Panc1 (cell line): Measurements from ENCODE around the gene GRK2.
A peak's percentile ranks its signal among the peaks of the same experiment; 100 is the strongest.
"Not testable (repeated sequence)": the region's sequence is repeated elsewhere in the genome, so short reads cannot be mapped to it uniquely, and the experiment has no call there.

Source experiments
- POLR2AphosphoS5 ChIP-seq: IDR thresholded peaks from 2 replicates; pipeline ENCODE4 v1.6.1; 2012; ENCODE audit warnings: mild to moderate bottlenecking, low read depth, low read length, moderate library complexity
- SIN3A ChIP-seq: IDR thresholded peaks from 2 replicates; pipeline ENCODE4 v1.6.1; 2012; ENCODE audit warnings: low read depth, mild to moderate bottlenecking, low read length, moderate library complexity, borderline replicate concordance; ENCODE audit not compliant: insufficient read depth
- TCF7L2 ChIP-seq: IDR thresholded peaks from 2 replicates; pipeline ENCODE4 v1.6.1; 2011; ENCODE audit warnings: mild to moderate bottlenecking, low read depth, low read length, inconsistent platforms
- TF ChIP-seq, protein P1 (sequence below): fragments of 450-650 bp; IDR thresholded peaks from 2 replicates; pipeline ENCODE4 v1.5.1; 2017; ENCODE audit warnings: mild to moderate bottlenecking
- TF ChIP-seq, protein P2 (sequence below), 2 experiments: IDR thresholded peaks; 2 replicates each; pipeline ENCODE4 v1.6.1; 2011 to 2012; ENCODE audit warnings: low read depth in 2 of 2, control low read depth in 1 of 2, low read length in 1 of 2, mild to moderate bottlenecking in 1 of 2, moderate library complexity in 1 of 2; ENCODE audit not compliant: insufficient read depth in 1 of 2

DNA sequence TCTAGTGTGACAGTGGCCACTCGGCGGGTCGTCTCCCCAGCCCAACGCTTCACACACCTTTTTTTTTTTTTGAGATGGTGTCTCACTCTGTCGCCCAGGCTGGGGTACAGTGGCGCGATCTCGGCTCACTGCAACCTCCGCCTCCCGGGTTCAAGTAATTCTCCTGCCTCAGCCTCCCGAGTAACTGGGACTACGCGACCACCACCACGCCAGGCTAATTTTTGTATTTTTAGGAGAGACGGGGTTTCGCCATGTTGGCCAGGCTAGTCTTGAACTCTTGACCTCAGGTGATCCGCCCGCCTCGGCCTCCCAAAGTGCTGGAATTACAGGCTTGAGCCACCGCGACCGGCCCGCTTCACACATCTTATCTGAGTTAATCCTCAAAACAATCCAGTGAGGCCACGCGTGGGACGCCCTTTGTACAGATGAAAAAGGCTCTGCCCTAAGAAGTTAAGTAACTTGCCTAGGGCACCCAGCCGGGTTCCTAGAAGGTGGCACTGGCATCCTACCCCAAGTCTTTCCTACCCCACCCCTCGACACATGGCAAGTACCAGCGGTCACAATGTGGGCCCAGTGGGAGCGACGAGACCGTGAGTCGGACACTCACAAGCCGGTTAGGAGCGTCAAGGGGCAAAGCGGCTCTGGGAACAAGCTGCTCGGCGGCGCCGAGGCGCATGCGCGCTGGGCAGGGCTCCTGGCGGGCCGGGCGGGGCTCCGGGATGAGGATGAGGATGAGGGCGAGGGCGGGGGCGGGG lies 5.2 kb upstream of the GRK2 start:
- not testable (repeated sequence) for TF ChIP-seq TCF7L2, SIN3A
- TF ChIP-seq, protein P1, sequence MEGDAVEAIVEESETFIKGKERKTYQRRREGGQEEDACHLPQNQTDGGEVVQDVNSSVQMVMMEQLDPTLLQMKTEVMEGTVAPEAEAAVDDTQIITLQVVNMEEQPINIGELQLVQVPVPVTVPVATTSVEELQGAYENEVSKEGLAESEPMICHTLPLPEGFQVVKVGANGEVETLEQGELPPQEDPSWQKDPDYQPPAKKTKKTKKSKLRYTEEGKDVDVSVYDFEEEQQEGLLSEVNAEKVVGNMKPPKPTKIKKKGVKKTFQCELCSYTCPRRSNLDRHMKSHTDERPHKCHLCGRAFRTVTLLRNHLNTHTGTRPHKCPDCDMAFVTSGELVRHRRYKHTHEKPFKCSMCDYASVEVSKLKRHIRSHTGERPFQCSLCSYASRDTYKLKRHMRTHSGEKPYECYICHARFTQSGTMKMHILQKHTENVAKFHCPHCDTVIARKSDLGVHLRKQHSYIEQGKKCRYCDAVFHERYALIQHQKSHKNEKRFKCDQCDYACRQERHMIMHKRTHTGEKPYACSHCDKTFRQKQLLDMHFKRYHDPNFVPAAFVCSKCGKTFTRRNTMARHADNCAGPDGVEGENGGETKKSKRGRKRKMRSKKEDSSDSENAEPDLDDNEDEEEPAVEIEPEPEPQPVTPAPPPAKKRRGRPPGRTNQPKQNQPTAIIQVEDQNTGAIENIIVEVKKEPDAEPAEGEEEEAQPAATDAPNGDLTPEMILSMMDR: not testable (repeated sequence)
- 0 out of 2 replicates have a peak, but pooled peaks have one; percentile 6 for TF ChIP-seq POLR2AphosphoS5
- TF ChIP-seq, protein P2, sequence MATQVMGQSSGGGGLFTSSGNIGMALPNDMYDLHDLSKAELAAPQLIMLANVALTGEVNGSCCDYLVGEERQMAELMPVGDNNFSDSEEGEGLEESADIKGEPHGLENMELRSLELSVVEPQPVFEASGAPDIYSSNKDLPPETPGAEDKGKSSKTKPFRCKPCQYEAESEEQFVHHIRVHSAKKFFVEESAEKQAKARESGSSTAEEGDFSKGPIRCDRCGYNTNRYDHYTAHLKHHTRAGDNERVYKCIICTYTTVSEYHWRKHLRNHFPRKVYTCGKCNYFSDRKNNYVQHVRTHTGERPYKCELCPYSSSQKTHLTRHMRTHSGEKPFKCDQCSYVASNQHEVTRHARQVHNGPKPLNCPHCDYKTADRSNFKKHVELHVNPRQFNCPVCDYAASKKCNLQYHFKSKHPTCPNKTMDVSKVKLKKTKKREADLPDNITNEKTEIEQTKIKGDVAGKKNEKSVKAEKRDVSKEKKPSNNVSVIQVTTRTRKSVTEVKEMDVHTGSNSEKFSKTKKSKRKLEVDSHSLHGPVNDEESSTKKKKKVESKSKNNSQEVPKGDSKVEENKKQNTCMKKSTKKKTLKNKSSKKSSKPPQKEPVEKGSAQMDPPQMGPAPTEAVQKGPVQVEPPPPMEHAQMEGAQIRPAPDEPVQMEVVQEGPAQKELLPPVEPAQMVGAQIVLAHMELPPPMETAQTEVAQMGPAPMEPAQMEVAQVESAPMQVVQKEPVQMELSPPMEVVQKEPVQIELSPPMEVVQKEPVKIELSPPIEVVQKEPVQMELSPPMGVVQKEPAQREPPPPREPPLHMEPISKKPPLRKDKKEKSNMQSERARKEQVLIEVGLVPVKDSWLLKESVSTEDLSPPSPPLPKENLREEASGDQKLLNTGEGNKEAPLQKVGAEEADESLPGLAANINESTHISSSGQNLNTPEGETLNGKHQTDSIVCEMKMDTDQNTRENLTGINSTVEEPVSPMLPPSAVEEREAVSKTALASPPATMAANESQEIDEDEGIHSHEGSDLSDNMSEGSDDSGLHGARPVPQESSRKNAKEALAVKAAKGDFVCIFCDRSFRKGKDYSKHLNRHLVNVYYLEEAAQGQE (IDR thresholded peaks at IDR 0.05; ENCODE audit: insufficient read depth in 1 of 2, low read depth in 2 of 2, low read length in 1 of 2): not testable (repeated sequence)
